Body of pancreas (tissue), 4 donors: ENCODE data around the gene CSF2RB. TPM values are rescaled to one million over a fixed set of nuclear protein-coding genes. Genes with fewer than 3 reads are reported as not detected.
A peak's percentile ranks its signal among the peaks of the same experiment; 100 is the strongest.
"Not testable (repeated sequence)": the region's sequence is repeated elsewhere in the genome, so short reads cannot be mapped to it uniquely, and the experiment has no call there.

ENCODE experiments used
- ATAC-seq: fragments of 150-250 bp; one replicate; pipeline ENCODE4 v1.9.1; 2016
- DNase-seq, 4 donors: peaks; one replicate each; pipeline ENCODE4 v3.0.0-alpha.2; 2019
- H3K27ac ChIP-seq, 4 donors: fragments of 200-600 bp; sonication (generic); 1 replicate in 3 of 4; 2 replicates in 1 of 4; pipeline versions ENCODE4 v1.5.1 to v1.6.1; 2016 to 2019; ENCODE audit warnings: mild to moderate bottlenecking in 1 of 4, mixed read lengths in 1 of 4, moderate library complexity in 1 of 4
- H3K27me3 ChIP-seq, 2 donors: fragments of 200-600 bp; sonication (generic); one replicate each; pipeline ENCODE4 v1.6.0; 2016; ENCODE audit warnings: mild to moderate bottlenecking in 1 of 2
- H3K36me3 ChIP-seq, 2 donors: fragments of 200-600 bp; sonication (generic); replicated peaks in 1 of 2; 2 replicates each; pipeline ENCODE4 v1.5.1; 2016; ENCODE audit warnings: low read depth in 2 of 2; ENCODE audit not compliant: insufficient read depth in 1 of 2
- H3K4me1 ChIP-seq: fragments of 200-600 bp; sonication (generic); one replicate; pipeline ENCODE4 v1.6.0; 2016
- H3K4me3 ChIP-seq, 2 donors: fragments of 200-600 bp; sonication (generic); 1 replicate in 1 of 2; 2 replicates in 1 of 2; pipeline ENCODE4 v1.5.1; 2016 to 2019
- H3K9me3 ChIP-seq, 3 donors: fragments of 200-600 bp; sonication (generic); 1 replicate in 2 of 3; 2 replicates in 1 of 3; pipeline ENCODE4 v1.5.1; 2016
- CTCF ChIP-seq, 7 experiments: fragments of 450-650 bp in 4 of 7; fragments of 200-600 bp in 3 of 7; sonication (generic) in 3 of 7; IDR thresholded peaks; one replicate each; pipeline ENCODE4 v1.5.1; 2016 to 2019; ENCODE audit warnings: antibody characterized with exemption in 7 of 7
- POLR2A ChIP-seq, 3 donors: fragments of 450-650 bp; IDR thresholded peaks; one replicate each; pipeline ENCODE4 v1.6.1; 2016; ENCODE audit warnings: antibody characterized with exemption in 3 of 3, mild to moderate bottlenecking in 2 of 3
- WGBS, 2 donors: methylation state at CpG; one replicate each; pipeline ENCODE4 v1.1.5; 2017; 5-methylcytosine and 5-hydroxymethylcytosine counted together
- intact Hi-C: fragments of 100-400 bp; cut with DNase I; formaldehyde crosslinking; loops from one replicate; pipeline ENCODE4 v1.15.1; 2023
- total RNA-seq, 2 donors: library from RNA; depleted of rRNA; stranded (reverse); fragments of >200 nt; gene quantifications; one replicate each; pipeline ENCODE4 v1.1.0, GENCODE V29; 2016

Gene CSF2RB
- total RNA-seq, 2 donors from 2014 or later = 2.0 to 2.9 TPM

- H3K4me1 ChIP-seq = no peaks in the 10 kb centered on the region
- no peak for ATAC-seq
- H3K4me3 ChIP-seq = no peak overlapping the region
- peaks cover 0 to 10% (median 0%) of the 10 kb centered on the region in 3 donors for H3K9me3 ChIP-seq
- peaks cover 0 to 4% of the 10 kb centered on the region in 2 donors for H3K27me3 ChIP-seq
- intact Hi-C loops = no loop called here
- H3K27ac ChIP-seq = no peak overlapping the region
- WGBS, 2 donors = 50 to 52% methylated on average over 8 of the region's 8 CpGs
- DNase-seq = peak in 3 of 4 donors; percentile 41 to 56 (median 51)
- H3K36me3 ChIP-seq = no peaks in the 10 kb centered on the region
- peak; percentile 11 to 61 (median 49) for TF ChIP-seq CTCF (IDR thresholded peaks at IDR 0.05)
- TF ChIP-seq POLR2A (IDR thresholded peaks at IDR 0.05) = no peak
Measured at GRCh38 chr22:36986242-36986821, 72.9 kb downstream of the CSF2RB start.

GRCh38 chr22:36988075-36988832 is 74.8 kb downstream of the CSF2RB start:
- H3K27me3 ChIP-seq = peaks cover 0 to 9% of the 10 kb centered on the region in 2 donors
- DNase-seq (no peak), ATAC-seq (no peak)
- WGBS, 2 donors = 54 to 67% methylated on average over 12 of the region's 12 CpGs
- TF ChIP-seq CTCF (IDR thresholded peaks at IDR 0.05) (no peak), POLR2A (IDR thresholded peaks at IDR 0.05) (no peak)
- intact Hi-C loops = no loop called here
- no peaks in the 10 kb centered on the region for H3K36me3 ChIP-seq
- peaks cover 0 to 10% (median 0%) of the 10 kb centered on the region in 3 donors for H3K9me3 ChIP-seq
- no peak overlapping the region for H3K4me3 ChIP-seq
- no peak overlapping the region for H3K27ac ChIP-seq
- H3K4me1 ChIP-seq = no peaks in the 10 kb centered on the region

- H3K27ac ChIP-seq, H3K4me1 ChIP-seq, H3K36me3 ChIP-seq, DNase-seq, intact Hi-C loops, H3K27me3 ChIP-seq, H3K4me3 ChIP-seq, ATAC-seq: not testable (repeated sequence)
- peaks cover 0 to 10% (median 0%) of the 10 kb centered on the region in 3 donors for H3K9me3 ChIP-seq
- WGBS, 2 donors = 75 to 85% methylated on average over 4 of the region's 4 CpGs
Measured at GRCh38 chr22:36989012-36989411, 75.6 kb downstream of the CSF2RB start.

Other genes with a start within 250 kb of the CSF2RB start
- not detected for gene CACNG2, start 209.9 kb upstream of the CSF2RB start, total RNA-seq
- 10 to 100 TPM in 1 of 2 donors, 1 to 10 TPM in 1; 7.6 to 15.8 TPM for gene IFT27, start 137.5 kb upstream of the CSF2RB start, total RNA-seq
- not detected for gene PVALB, start 96.6 kb upstream of the CSF2RB start, total RNA-seq
- 1 to 10 TPM; 5.9 to 6.0 TPM for gene NCF4, start 52.6 kb upstream of the CSF2RB start, total RNA-seq
- 10 to 100 TPM; 73.8 to 91.1 TPM for gene TST, start 105.8 kb downstream of the CSF2RB start, total RNA-seq
- 100 to 1,000 TPM; 173 TPM for gene MPST, start 106.1 kb downstream of the CSF2RB start, total RNA-seq
- gene KCTD17, start 138.1 kb downstream of the CSF2RB start, total RNA-seq = 1 to 10 TPM; 3.6 to 8.3 TPM
- under 1 TPM; 0.33 to 0.52 TPM for gene TMPRSS6, start 196.1 kb downstream of the CSF2RB start, total RNA-seq
- gene IL2RB, start 236.3 kb downstream of the CSF2RB start, total RNA-seq = 1 to 10 TPM in 1 of 2 donors, under 1 TPM in 1; 0.78 to 2.3 TPM